ENCODE measurements around the gene MME. TPM values are rescaled to one million over a fixed set of nuclear protein-coding genes. Genes with fewer than 3 reads are reported as not detected.

MME gene
- total RNA-seq, 1 experiment from 2014 or later, result 1.6 TPM

- no peak for TF ChIP-seq POLR2AphosphoS5 (IDR thresholded peaks at IDR 0.05; ENCODE audit: low read depth, low read length)
- no peak for TF ChIP-seq TCF7L2 (IDR thresholded peaks at IDR 0.05; ENCODE audit: low read depth, low read length)
- no peak for TF ChIP-seq CTCF (IDR thresholded peaks at IDR 0.05)
- TF ChIP-seq REST (IDR thresholded peaks at IDR 0.05; ENCODE audit: insufficient read depth in 1 of 2, low read depth in 2 of 2, low read length in 1 of 2), result no peak
- TF ChIP-seq SIN3A (IDR thresholded peaks at IDR 0.05; ENCODE audit: borderline replicate concordance, insufficient read depth, low read depth, low read length), result no peak
- Histone ChIP-seq H3K4me1 (ENCODE audit: control insufficient read depth, insufficient read depth, low read length) (no peaks in the 10 kb centered on the region), H3K27me3 (ENCODE audit: control insufficient read depth, insufficient read depth, low read length) (no peaks in the 10 kb centered on the region), H3K9me3 (ENCODE audit: control insufficient read depth, insufficient read depth, low read depth, low read length) (no peaks in the 10 kb centered on the region), H3K27ac (ENCODE audit: low read length) (no peak overlapping the region), H3K4me3 (ENCODE audit: low read depth in 2 of 2, low read length in 2 of 2) (no peak overlapping the region), H3K36me3 (ENCODE audit: control insufficient read depth, insufficient read depth, low read length) (no peaks in the 10 kb centered on the region)
- ATAC-seq (no peak), DNase-seq (ENCODE audit: low read depth, low spot score) (no peak)
- CTCF ChIA-PET, result no interaction called here
- POLR2A ChIA-PET, result no interaction called here
- BruUV-seq (replicated peaks), result no TSS peak
- intact Hi-C loops (cut with micrococcal nuclease; ENCODE audit: unreplicated experiment) (no loop called here), in situ Hi-C loops (cut with HindIII; ENCODE audit: low pct_unique_long_range_greater_than_20kb, low sequenced_read_pairs) (no loop called here)
Measured at GRCh38 chr3:155188031-155188430, 107.9 kb downstream of the MME start.

DNA sequence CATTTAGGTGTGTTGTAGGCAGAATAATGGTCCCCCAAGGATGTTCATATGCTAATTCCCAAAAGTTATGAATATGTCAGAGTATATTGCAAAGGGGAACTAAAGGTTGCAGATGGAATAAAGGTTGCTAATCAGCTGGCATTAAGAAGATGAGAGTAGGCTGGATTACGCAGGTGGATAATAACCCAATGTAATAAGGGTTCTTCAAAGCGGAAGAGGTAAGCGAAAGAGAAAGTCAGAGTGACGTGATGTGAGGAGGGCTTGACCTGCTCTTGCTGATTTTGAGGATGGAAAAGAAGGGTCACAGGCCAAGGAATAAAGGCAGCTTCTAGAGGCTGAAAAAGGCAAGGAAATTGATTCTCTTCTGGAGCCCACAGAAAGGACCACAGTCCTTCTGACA, 109.4 kb downstream of the MME start:
- in situ Hi-C loops (cut with HindIII; ENCODE audit: low pct_unique_long_range_greater_than_20kb, low sequenced_read_pairs), result no loop called here
- Histone ChIP-seq H3K4me1 (ENCODE audit: control insufficient read depth, insufficient read depth, low read length) (no peaks in the 10 kb centered on the region), H3K36me3 (ENCODE audit: control insufficient read depth, insufficient read depth, low read length) (no peaks in the 10 kb centered on the region), H3K9me3 (ENCODE audit: control insufficient read depth, insufficient read depth, low read depth, low read length) (no peaks in the 10 kb centered on the region), H3K27ac (ENCODE audit: low read length) (no peak overlapping the region), H3K4me3 (ENCODE audit: low read depth in 2 of 2, low read length in 2 of 2) (no peak overlapping the region), H3K27me3 (ENCODE audit: control insufficient read depth, insufficient read depth, low read length) (no peaks in the 10 kb centered on the region)
- DNase-seq (ENCODE audit: low read depth, low spot score) (no peak), ATAC-seq (no peak)
- no TSS peak for BruUV-seq (replicated peaks)
- CTCF ChIA-PET, result no interaction called here
- intact Hi-C loops (cut with micrococcal nuclease; ENCODE audit: unreplicated experiment), result no loop called here
- POLR2A ChIA-PET, result no interaction called here
- no peak for TF ChIP-seq POLR2AphosphoS5 (IDR thresholded peaks at IDR 0.05; ENCODE audit: low read depth, low read length)

DNA sequence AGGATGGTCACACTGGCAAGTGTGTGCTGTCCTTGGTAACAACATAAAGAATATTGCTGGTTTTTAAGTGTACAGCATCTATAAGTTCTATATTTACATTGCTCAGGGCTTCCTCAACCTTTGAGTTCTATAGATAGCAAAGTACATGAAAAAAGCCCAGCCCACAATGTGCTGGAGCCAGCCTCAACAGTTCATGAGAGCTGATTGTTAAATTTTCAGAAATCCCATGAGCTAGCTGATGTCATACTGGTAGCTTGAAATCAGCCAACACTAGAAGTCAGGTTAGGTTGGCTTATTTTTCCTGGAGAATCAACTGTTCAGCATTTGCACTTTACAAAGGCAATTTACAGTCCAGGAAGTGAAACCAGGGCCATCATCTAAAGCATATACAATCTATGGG, 110.6 kb downstream of the MME start:
- Histone ChIP-seq H3K4me1 (ENCODE audit: control insufficient read depth, insufficient read depth, low read length) (no peaks in the 10 kb centered on the region), H3K9me3 (ENCODE audit: control insufficient read depth, insufficient read depth, low read depth, low read length) (no peaks in the 10 kb centered on the region), H3K4me3 (ENCODE audit: low read depth in 2 of 2, low read length in 2 of 2) (no peak overlapping the region), H3K27me3 (ENCODE audit: control insufficient read depth, insufficient read depth, low read length) (no peaks in the 10 kb centered on the region), H3K36me3 (ENCODE audit: control insufficient read depth, insufficient read depth, low read length) (no peaks in the 10 kb centered on the region), H3K27ac (ENCODE audit: low read length) (no peak overlapping the region)
- ChIA-PET POLR2A (no interaction called here), CTCF (no interaction called here)
- intact Hi-C loops (cut with micrococcal nuclease; ENCODE audit: unreplicated experiment), result no loop called here
- no peak for ATAC-seq
- in situ Hi-C loops (cut with HindIII; ENCODE audit: low pct_unique_long_range_greater_than_20kb, low sequenced_read_pairs), result no loop called here
- DNase-seq (ENCODE audit: low read depth, low spot score), result no peak
- TF ChIP-seq REST (IDR thresholded peaks at IDR 0.05; ENCODE audit: insufficient read depth in 1 of 2, low read depth in 2 of 2, low read length in 1 of 2), result no peak
- TF ChIP-seq TCF7L2 (IDR thresholded peaks at IDR 0.05; ENCODE audit: low read depth, low read length), result no peak
- TF ChIP-seq CTCF (IDR thresholded peaks at IDR 0.05), result no peak
- no peak for TF ChIP-seq SIN3A (IDR thresholded peaks at IDR 0.05; ENCODE audit: borderline replicate concordance, insufficient read depth, low read depth, low read length)
- no TSS peak for BruUV-seq (replicated peaks)

Data from Panc1 (cell line).